Jurkat, Clone E6-1 (cell line): ENCODE results near the gene DNAJC13.

Experiments used
- DNase-seq: peaks from one replicate; pipeline ENCODE4 v3.0.0-alpha.2; 2011; ENCODE audit warnings: low read depth, low spot score
- H3K4me3 ChIP-seq: 2 replicates; pipeline ENCODE4 v1.5.1; 2011; ENCODE audit warnings: mild to moderate bottlenecking, low read length, control low read depth, moderate library complexity

The DNAJC13 gene

DNA sequence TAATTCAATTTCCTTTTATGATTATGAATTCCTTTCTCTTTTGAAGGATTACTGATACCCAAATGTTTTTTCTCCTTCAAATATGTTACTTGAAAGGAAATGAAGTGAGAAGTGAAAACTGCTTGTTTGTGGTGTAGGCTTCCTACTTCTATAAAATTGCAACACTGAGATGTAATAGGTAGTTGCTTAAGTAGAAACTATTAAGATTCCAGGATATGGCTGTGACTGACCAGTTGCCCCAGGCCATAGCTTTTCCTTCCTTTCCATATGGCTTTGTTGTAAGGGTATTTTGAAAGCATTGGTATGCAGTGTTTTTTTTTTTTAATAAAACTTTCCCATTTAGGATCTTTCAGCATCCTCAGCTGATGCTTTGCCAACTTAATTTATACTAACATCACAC is 28.5 kb downstream of the DNAJC13 start:
- DNase-seq = peak; percentile 7
- H3K4me3 ChIP-seq = no peak overlapping the region

DNA sequence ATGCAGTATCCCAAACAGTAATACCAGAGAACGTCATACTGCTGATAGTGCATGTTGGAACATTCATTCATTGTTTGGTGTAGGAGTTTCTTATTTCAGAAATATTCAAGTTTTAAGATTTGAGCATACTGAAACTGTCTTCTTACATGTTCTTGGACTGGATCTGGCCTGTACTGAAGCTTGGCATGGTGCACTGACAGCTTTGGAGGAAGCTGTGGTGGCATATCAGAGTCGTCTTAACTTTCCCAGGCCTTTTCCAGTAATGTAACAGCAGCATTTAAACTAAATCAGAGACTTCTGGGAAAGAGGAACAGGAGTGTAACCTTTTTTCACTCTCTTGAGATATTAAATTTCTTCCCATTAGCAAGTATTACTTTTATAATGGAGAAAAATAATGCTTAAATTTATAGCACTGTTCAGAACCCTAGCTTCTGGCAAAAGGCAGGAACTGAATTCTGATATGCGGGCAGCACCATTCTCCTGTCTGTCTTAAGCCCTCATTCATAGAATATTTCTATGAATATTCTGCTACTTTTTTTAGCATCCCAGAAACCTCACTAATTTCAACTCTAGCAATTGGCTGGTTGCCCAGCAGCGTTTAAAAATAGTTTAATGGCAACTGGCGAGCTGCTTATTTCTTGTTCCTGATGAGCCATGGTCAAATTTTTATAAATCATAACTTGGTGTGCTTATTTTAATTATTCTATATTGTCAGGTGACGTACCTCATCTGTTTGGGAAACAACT is 31.1 kb downstream of the DNAJC13 start:
- H3K4me3 ChIP-seq = no peak overlapping the region
- no peak for DNase-seq

DNA sequence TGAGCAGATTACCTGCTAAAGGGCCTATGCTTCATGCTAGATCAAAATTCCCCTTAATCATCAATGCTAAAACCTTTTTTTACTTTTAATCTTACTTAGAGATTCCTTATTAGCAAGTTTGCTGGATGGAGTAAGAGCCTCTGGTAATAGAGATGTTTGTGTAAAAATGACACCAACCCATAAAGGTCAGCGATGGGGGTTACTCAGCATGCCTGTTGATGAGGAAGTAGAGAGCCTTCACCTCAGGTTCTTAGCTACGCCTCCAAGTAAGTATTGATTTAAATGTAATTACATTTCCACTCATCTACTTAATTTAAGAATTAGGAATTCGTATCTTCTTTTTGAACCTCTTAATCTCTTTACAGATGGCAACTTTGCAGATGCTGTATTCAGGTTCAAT is 38.8 kb downstream of the DNAJC13 start:
- no peak overlapping the region for H3K4me3 ChIP-seq

DNA sequence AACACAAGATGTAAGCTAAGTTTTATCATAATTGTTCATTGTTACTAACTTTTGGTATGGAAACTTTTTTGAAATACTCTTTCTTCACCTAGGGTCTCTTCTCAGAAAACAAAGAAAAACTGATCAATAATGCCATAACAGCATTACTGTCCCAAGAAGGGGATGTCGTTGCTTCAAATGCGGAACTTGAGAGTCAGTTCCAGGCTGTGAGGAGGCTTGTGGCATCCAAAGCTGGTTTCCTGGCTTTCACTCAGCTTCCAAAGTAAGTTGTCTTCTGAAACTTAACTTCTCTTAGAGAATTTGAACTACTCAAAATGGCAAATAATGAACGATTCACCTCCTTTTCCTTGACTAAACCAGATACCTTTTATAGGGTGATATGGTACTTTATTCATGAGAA is 39.3 kb downstream of the DNAJC13 start:
- DNase-seq = no peak
- H3K4me3 ChIP-seq = no peak overlapping the region

More for the DNA sequence above, 38.8 kb downstream of the DNAJC13 start:
- DNase-seq = no peak

DNA sequence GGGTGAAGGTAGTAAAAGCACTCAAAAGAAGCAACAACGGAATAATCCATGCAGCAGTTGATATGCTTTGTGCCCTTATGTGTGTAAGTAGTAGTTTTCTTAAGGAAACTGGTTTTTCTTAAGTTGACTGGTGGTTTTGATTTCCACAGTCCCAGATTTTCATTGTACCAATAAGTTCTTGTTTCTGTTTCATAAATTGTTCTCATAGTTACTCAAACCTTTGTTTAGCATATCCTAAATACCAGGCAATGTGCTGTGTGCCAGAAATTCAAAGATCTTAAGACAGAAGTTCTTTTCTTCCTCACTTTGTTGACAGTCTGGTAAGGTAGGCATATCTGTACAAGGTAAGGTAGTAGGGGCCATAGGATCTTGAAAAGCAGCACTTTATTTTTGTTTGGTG is 40.0 kb downstream of the DNAJC13 start:
- DNase-seq = no peak

DNA sequence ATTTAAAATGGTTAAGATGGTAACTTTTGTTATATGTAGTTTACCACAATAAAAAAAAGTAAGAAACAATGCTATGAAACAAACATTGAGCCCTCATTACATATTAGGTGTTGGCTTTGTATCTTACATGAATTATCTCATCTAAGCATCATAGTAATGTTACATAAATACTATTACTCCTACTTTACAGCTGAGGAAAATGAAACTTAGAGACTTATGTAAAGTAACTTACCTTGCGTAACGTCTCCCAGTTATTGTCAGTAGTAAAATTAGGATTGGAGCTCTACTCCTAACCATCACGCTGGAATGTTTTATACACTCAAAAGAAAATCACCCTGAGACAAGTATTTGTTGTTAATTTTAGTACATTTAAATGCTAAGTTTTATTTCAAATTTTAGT is 42.2 kb downstream of the DNAJC13 start:
- no peak overlapping the region for H3K4me3 ChIP-seq
- DNase-seq = no peak

More for the DNA sequence above, 40.0 kb downstream of the DNAJC13 start:
- H3K4me3 ChIP-seq = no peak overlapping the region

DNA sequence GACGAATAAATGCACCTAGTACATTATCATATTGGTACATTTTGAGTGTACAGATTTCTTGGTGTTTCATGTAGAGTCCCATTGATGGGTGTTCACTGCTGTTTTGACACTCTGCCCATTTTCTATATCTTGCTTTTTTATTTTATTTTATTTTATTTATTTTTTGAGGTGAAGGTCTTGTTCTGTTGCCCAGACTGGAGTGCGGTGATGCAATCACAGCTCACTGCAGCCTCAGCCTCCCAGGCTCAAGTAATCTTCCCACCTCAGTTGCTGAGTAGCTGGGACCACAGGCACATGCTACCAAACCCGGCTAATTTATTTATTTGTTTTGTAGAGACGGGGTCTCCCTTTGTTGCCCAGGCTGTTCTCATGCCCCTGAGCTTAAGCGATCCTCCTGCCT is 44.2 kb downstream of the DNAJC13 start:
- DNase-seq = no peak

DNA sequence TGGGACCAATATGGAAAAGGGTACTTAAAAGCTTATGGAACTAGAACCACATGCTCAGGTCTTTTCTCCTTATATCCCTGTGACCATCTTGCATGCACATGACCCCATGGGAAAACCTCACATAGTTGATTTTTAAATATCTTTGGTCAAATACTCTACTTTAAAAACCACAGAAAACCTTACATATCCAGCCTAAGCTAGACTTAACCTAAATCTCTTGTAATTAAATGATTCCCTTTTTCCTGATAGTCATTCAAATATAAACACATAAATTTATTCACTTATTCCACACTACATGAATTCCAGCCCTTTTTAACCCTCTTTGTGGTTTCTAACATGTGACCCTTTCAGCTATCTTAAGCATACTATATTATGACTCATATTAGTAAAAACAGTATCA is 46.8 kb downstream of the DNAJC13 start:
- H3K4me3 ChIP-seq = no peak overlapping the region
- no peak for DNase-seq

More for the DNA sequence above, 44.2 kb downstream of the DNAJC13 start:
- H3K4me3 ChIP-seq = no peak overlapping the region

DNA sequence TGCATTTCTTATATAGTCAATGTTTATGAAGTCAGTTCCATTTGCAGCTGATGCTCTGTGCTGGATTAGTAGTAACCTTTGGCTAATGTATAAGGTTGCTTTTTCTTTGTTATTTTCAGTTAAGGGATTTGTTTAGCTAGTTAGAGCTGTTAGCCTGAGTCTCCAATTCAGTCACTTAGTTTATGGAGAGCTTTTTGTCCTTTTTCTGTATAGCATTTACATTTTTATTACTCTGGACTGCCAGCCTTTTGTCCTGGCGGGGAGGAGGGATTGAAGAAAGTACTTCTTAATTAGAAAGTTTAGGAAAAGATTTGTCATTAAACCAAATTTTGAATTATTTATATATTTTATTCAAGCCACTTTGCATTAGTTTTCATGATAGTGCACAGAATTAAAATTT is 52.0 kb downstream of the DNAJC13 start:
- no peak overlapping the region for H3K4me3 ChIP-seq
- no peak for DNase-seq

DNA sequence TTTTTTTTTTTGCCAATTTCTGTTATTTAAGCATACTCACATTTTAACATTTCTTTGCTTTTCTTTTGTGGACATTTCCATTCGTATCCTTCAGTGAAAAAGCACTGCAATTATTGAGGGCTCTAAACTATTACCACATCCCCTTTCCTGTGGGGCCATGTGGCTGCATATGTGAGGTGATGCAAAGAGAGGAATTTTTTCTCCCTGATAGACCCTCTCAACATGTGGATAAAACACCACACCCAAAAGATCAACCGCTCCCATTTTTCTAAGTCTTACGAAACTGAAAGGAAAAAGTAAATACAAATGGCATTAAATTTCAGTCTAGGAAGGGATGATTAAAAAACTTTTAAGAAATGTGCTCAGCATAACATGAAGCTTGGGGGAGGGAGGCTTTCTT is 68.8 kb downstream of the DNAJC13 start:
- DNase-seq = no peak

DNA sequence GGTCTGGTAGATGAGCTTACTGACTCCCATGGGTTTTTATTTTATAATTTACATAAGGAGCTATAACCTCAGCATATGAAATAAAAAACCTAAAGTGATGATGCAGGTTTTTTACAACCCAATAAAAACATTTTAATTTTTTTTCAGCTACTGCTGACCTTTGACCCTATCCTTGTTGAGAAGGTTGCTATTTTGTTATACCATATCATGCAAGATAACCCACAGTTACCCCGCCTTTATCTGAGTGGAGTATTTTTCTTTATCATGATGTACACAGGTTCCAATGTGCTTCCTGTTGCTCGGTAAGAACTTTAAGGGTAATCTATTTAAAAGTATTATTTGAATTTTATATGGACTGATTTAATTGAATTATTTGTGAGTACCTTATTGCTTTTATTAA is 70.8 kb downstream of the DNAJC13 start:
- no peak overlapping the region for H3K4me3 ChIP-seq
- DNase-seq = no peak

More for the DNA sequence above, 68.8 kb downstream of the DNAJC13 start:
- H3K4me3 ChIP-seq = no peak overlapping the region

DNA sequence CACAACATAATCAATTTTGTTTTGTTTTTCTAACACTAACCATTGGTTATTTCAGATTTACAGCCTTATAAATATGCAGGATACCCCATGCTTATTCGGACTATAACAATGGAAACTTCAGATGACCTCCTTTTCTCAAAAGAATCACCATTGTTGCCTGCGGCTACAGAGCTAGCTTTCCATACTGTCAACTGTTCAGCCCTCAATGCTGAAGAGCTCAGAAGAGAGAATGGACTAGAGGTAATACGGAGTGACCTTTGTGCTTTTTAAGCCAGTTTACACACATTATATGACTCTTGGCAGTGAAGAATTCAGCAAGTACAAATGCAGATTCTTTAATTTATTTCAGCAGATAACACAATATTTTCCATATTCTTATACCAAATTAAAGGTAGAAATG is 81.8 kb downstream of the DNAJC13 start:
- no peak overlapping the region for H3K4me3 ChIP-seq
- no peak for DNase-seq

DNA sequence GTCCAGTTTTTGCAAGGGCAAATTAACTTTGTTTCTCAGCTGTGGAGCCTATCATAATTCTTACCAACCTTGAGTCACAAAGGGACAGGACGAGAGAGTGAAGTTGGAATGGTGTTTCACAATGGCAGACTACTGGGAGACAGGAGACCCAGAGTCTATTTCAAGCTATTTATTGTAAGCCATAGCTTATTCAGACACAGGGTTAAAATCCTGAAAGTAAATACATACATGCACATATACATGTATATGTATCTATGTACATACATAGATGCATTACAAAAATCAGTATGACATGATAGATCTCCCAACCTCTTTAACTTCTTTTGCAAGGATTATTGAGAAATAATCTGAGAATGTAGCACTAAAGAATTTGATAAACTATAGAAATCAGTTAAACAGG is 86.3 kb downstream of the DNAJC13 start:
- no peak overlapping the region for H3K4me3 ChIP-seq
- no peak for DNase-seq

DNA sequence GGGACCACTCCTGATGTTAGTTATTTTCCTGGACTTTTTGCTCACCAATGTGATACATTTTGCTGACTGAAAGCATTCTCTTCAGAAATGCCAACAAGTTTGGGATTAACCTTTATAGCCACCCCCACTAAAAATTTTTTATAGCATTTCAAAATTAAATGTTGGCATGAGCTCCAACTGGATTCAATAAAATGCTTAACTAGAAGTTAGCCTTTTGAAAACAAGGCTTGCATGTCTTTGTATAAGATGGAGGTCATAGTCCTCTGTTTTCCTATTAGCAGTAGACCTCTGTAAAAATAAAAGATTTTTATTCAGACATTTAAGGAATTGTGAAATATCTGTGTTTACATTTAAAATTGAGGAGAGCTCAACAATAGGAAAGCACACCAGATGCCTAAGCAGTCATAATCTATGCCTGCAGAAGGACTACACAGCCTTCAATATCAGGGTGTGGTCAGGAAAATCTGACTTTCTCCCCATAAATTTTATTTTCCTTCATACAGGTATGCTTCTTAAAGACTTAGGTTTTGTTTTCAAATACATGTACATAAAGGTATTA is 87.2 kb downstream of the DNAJC13 start:
- no peak overlapping the region for H3K4me3 ChIP-seq
- DNase-seq = no peak

DNA sequence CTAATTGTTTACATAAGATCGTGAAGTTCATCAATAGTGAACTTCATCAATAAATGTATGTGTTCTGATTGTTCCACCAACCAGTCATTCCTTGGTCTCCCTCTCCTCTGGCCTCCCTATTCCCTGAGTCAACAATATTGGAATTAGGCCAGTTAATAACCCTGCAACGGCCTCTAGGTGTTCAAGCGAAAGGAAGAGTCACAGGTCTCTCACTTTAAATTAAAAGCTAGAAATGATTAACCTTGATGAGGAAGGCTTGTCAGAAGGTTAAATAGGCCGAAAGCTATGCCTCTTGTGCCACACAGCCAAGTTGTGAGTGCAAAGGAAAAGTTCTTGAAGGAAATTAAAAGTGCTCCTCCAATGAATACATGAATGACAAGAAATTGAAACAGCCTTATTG is 90.4 kb downstream of the DNAJC13 start:
- DNase-seq = no peak
- no peak overlapping the region for H3K4me3 ChIP-seq

DNA sequence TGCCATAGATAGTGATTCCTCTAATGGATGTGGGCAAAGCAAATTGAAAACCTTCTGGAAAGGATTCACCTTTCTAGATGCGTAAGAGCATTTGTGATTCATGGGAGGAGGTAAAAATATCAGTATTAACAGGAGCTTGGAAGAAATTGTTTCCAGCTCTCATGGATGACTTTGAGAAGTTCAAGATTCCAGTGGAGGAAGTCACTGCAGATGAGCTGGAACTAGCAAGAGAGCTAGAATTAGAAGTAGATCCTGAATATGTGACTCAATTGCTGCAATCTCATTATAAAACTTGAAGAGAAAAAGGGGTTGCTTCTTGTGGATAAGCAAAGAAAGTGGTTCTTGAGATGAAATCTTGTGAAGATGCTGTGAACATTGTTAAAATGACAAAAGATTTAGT is 91.8 kb downstream of the DNAJC13 start:
- DNase-seq = no peak

DNA sequence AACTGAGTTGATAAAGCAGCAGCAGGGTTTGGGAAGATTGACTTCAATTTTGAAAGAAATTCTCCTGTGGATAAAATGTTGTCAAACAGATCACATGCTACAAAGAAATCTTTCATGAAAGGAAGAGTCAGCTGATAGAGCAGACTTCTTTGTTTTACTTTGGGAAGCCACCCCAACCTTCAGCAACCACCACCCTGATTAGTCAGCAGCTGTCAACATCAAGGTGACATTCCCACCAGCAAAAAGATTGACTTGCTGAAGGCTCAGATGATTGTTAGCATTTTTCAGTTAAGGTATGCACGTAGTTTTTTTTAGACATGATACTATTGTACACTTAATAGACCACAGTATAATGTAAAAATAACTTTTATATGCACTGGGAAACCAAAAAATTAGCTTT is 92.2 kb downstream of the DNAJC13 start:
- H3K4me3 ChIP-seq = no peak overlapping the region
- DNase-seq = no peak

More for the DNA sequence above, 91.8 kb downstream of the DNAJC13 start:
- H3K4me3 ChIP-seq = no peak overlapping the region

DNA sequence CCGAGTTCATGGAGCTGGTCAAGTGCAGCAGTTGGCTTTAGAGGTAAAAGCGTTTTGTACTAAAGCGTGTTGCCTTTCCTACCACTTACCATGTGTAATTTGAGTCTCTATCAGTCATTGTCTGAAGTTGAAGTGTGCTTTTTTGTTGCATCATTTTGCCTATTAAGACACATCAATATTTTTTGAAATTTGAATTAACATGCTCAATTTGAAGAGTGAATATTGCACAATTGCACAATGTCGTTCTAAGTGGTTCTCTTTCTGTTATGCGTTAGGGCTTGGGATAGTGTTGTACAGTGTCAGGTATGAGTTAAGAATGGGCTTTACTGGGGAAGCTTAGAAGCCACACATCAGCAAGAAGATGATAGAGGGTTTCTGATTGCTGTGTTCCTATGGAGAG is 95.8 kb downstream of the DNAJC13 start:
- no peak for DNase-seq
- H3K4me3 ChIP-seq = no peak overlapping the region

DNA sequence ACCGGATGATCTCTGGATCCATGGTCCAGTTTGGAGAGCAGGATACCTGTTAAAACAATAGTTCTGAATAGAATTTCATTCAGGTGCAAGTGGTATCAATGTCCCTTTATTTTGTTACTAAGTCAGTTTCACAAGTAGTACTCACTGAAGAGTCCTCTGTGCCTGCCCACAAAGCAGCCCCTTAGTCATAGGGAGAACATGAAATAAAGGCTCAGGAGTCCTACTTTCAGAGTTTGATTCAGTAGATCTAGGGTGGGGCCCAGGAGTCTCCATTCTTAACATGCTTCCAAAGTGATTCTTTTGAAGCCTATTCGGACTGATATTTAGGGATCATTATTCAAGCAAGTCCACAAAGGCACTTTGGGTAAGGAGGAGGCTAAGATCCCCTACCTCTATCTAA is 100.0 kb downstream of the DNAJC13 start:
- H3K4me3 ChIP-seq = no peak overlapping the region
- DNase-seq = no peak

DNA sequence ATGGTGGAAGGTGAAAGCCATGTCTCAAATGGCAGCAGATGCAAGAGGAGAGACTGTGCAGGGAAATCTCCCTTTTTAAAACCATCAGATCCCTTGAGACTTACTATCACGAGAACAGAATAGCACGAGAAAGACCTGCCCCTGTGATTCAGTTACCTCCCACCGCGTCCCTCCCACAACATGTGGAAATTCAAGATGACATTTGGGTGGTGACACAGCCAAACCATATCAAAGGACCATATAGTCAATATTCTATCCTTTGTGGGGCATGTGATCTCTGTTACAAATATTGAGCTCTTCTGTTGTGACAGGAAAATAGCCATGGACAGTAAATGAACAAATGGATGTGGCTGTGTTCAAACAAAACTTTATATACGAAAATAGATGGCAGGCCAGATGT is 102.6 kb downstream of the DNAJC13 start:
- no peak overlapping the region for H3K4me3 ChIP-seq
- DNase-seq = no peak

DNA sequence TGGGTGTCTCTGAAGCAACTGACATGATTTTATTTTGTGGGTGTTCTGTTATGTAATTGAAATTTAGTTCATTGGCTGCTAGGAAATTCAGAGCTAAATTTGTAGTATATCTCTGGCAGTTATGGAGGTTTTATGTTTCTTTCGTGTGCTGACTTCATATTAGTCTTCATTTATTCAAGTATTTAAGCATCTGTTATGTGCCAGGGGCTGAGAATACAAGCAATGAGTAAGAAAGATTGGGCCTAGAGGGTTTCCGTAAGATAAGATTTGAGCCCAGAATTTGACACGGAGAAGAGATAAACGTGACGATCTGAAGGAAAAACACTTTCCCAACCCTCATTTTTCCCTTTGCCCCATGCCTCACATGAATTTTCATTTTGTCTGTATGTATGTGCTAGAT is 104.6 kb downstream of the DNAJC13 start:
- DNase-seq = no peak

More for the DNA sequence above, 104.6 kb downstream of the DNAJC13 start:
- no peak overlapping the region for H3K4me3 ChIP-seq
